HL-60 (cell line): Measurements from ENCODE around the gene BCAS4.

Experiments used
- POLR2AphosphoS5 ChIP-seq: IDR thresholded peaks from 2 replicates; pipeline ENCODE4 v1.6.1; 2012; ENCODE audit warnings: low read depth
- TF ChIP-seq, protein P1 (sequence below): IDR thresholded peaks from one replicate; pipeline ENCODE4 v1.5.1; 2011; ENCODE audit warnings: low read length, control low read depth, inconsistent platforms; ENCODE audit not compliant: insufficient read depth

DNA sequence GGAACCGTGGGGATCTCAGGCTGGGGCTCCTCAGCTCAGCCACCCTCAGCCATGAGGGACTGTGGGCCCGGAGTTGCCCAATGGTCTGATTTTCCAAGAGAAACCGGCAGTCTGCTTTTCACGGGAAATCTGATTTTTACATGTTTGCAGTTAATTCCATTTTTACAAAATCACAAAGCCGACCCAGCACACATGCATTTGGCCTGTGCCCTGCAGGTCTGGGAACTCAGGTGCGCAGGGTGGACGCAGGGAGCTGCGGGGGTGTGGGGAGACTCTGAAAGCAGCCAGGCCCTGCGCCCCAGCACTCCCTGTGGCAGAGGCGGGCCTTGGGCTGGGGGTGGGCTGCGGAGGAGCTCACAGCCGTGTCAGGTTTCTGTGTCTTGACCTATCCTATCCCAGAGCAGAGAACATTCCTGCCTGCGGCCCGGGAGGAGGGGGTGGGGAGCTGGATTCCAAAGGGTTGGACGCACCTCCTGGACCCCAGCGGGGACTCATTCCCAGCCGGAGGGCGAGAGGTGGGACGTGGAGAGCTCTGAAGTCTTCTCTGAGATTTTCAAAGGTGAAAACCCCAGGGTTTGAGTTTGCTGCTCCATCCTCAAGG, 75.8 kb downstream of the BCAS4 start:
- TF ChIP-seq, protein P1, sequence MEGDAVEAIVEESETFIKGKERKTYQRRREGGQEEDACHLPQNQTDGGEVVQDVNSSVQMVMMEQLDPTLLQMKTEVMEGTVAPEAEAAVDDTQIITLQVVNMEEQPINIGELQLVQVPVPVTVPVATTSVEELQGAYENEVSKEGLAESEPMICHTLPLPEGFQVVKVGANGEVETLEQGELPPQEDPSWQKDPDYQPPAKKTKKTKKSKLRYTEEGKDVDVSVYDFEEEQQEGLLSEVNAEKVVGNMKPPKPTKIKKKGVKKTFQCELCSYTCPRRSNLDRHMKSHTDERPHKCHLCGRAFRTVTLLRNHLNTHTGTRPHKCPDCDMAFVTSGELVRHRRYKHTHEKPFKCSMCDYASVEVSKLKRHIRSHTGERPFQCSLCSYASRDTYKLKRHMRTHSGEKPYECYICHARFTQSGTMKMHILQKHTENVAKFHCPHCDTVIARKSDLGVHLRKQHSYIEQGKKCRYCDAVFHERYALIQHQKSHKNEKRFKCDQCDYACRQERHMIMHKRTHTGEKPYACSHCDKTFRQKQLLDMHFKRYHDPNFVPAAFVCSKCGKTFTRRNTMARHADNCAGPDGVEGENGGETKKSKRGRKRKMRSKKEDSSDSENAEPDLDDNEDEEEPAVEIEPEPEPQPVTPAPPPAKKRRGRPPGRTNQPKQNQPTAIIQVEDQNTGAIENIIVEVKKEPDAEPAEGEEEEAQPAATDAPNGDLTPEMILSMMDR, result no peak
- TF ChIP-seq POLR2AphosphoS5, result no peak
